C4-2B (cell line): ENCODE measurements around the gene CENPM.

ENCODE experiments used
- ZFX ChIP-seq: fragments of 450-650 bp; IDR thresholded peaks from 2 replicates; pipeline ENCODE4 v1.6.1; 2017
- TF ChIP-seq, protein P1 (sequence below): fragments of 450-650 bp; conservative IDR thresholded peaks from 2 replicates; pipeline ENCODE4 v1.5.1; 2017; ENCODE audit warnings: mild to moderate bottlenecking

DNA sequence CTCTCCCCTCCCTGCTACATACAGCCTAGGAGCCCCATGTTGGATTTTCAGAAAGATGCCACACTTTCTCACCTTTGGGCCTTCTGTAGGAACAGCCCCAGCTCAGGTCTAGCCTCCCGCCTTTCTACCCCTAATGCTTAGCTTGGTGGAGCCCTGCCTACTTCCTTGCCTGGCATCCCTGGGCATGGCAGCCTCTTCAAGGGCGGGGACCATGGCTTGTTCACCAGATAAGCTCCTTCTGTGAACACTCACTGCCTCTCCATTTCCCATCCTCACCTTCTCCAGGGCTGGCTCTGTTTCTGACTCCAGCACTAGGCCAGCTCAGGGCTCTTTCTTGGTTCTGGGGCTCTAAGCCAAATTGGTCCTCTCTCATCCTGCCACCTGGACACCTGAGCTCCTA lies 23.6 kb upstream of the CENPM start:
- TF ChIP-seq, protein P1, sequence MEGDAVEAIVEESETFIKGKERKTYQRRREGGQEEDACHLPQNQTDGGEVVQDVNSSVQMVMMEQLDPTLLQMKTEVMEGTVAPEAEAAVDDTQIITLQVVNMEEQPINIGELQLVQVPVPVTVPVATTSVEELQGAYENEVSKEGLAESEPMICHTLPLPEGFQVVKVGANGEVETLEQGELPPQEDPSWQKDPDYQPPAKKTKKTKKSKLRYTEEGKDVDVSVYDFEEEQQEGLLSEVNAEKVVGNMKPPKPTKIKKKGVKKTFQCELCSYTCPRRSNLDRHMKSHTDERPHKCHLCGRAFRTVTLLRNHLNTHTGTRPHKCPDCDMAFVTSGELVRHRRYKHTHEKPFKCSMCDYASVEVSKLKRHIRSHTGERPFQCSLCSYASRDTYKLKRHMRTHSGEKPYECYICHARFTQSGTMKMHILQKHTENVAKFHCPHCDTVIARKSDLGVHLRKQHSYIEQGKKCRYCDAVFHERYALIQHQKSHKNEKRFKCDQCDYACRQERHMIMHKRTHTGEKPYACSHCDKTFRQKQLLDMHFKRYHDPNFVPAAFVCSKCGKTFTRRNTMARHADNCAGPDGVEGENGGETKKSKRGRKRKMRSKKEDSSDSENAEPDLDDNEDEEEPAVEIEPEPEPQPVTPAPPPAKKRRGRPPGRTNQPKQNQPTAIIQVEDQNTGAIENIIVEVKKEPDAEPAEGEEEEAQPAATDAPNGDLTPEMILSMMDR = no peak
- TF ChIP-seq ZFX = no peak
